ENCODE measurements around the gene MCCC1.

GRCh38 chr3:183092256-183092655 lies 7.0 kb downstream of the MCCC1 start:
- TF ChIP-seq CEBPB (IDR thresholded peaks at IDR 0.05) (no peak), REST (IDR thresholded peaks at IDR 0.05; ENCODE audit: low read depth) (no peak), MAX (IDR thresholded peaks at IDR 0.05) (no peak)
